HG03378 (cell line): ENCODE data around the gene LNX2.

Source experiments
- ATAC-seq: cut with Tn5 transposase; IDR thresholded peaks from one replicate; pipeline ENCODE4 v1.9.1; 2021; ENCODE audit warnings: mild to moderate bottlenecking, moderate library complexity; ENCODE audit not compliant: unreplicated experiment

LNX2 gene

DNA sequence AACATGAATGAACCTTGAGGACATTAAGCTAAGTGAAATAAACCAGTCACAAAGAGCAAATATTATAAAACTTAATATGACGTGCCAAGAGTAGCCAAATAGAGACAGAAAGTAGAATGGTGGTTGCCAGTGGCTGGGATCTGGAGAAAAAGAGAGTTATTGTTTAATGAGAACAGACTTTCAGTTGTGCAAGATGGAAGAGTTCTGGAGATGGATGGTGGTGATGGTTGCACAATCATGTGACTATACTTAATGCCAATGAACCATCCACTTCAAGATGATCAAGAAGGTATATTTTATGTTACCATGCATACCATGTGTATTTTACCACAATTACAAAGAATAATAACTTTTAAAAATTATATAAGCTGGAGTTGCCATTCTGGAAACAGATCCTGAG lies 104.2 kb downstream of the LNX2 start:
- ATAC-seq = no peak

DNA sequence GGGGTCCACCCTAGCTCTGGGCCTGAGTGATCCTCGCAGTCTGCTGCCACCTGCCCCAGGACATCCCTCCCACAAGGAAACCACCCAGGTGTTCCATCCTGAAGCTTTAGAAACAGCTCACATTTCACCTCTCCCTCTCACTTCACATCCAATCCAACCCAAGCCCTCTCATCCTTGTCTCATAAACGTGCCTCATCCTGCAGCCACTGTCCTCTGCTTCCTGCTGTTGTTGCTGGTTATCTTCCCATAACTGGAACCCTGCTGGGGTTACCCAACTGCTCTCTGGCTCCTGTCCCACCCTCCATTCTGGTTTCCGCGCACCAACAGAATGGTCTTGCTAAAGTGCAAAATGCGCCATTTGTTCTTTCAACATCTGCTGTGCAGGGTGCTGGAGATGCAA lies 110.2 kb downstream of the LNX2 start:
- ATAC-seq = no peak

DNA sequence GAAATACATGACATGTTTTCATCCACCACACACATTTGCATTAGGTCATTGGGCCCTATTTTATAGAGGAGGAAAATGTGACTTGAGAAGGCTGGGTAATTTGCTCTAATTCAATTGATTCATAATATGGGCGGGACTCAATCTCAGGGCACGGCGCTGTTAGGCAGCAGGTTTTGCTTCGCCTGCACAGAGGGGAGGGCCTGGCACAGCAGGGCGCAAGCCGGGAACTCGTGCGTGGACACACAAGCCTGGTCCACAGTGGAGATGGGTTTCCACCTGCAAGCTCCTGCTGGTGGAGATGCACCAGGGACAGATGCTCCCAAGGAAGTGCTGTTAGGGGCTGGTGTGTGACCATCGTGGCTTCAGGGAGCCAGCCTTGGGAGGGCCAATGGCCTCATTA lies 111.5 kb downstream of the LNX2 start:
- ATAC-seq = no peak

DNA sequence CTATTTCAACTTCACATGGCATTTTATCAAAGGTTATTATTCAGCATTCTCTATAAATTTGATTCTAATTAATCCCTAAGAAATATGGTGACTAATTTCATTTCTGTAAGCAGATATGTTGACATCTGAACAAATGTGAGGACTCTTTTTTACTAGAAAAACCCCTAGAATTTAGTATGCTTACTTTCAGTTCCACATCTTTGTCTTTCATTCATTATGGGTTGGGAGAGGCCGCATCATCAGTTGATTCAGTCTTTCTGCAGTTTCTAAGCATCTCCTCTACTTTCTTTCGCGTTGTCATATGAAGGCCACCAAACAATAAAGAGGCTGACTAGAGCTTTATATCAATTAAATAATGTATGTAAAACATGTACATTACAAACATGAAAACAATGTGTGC lies 114.5 kb downstream of the LNX2 start:
- ATAC-seq = no peak

DNA sequence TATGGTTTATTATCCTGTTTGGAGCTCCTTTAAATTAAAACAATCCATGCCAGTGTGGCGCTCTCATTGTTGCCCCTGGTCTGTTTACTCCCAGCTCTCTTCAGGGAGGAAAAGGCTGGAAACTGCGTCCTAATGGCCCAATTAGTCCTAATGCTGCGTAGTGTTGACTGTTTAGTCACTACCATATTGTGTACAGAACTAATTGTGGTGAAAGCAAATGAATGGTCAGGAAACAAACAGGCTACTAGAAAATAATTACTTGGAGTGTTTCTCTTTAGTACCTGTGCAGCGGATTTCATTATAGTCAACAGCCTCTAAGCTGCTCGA lies 115.5 kb downstream of the LNX2 start:
- ATAC-seq = no peak

DNA sequence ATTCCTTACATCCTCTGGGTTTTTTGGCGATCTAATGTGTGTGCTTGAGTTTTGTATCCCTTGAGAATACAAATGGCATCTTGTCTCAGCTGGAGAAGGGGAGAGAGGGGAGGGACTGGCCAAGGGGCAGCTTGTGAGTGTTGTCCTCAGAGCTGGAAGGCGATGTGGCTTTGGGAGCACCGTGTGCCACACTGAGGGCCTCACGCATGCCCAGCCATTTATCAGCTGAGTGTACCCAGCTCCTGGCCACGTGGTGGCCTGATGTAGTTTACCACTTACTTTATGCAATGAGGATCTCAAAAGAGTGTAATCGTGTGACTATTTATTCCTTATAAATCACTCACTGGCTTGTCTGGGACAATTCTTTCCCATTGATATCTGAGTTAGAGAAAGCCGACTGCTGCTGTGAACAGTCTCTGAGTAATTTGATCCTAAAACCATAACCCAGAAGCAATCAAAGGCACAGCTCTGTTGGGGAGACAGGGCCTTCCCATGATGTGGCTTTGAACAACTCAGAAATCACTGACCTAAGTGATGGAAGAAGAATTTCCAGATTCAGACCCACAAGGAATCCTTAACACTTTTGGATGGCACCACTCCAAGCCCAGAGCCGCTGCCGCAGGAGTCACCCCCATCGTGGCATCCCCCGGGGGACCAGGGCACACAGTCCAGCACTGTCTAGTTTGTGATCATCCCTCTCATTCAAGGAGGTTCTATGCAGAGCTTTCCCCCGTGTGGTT lies 116.0 kb downstream of the LNX2 start:
- no peak for ATAC-seq

DNA sequence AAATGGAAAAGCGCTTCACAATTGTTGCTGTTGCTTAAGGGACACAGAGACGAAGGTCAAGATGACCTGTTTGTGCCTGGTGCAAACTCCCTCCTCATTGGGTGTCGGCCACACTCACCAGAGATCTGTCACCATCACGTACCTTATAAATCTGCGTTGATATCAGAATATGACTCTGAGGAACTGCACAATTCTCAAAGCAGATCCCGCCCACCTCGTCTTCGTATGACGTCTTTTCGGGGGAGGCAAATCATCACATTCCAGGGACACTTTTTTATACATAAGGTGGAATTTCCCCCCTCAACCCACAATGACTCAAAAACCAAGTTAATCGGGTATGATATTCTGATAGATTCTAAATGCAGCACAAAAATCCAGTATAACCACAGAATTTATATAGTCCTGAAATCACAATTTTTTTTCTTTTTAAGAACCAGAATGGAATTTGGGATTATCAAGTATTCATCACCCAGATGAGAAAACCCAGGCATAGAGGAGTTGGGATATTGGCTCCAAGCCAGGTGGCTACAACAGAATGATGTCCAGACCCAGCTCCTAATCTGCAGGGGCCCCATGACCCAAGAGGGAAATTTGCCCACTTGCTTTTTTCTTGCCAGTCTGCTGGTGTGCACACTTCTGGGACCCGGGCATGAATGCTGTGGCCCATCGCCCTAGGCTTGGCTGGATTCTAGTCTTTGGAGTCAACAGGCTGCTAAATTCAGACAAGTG lies 119.4 kb downstream of the LNX2 start:
- ATAC-seq = no peak

DNA sequence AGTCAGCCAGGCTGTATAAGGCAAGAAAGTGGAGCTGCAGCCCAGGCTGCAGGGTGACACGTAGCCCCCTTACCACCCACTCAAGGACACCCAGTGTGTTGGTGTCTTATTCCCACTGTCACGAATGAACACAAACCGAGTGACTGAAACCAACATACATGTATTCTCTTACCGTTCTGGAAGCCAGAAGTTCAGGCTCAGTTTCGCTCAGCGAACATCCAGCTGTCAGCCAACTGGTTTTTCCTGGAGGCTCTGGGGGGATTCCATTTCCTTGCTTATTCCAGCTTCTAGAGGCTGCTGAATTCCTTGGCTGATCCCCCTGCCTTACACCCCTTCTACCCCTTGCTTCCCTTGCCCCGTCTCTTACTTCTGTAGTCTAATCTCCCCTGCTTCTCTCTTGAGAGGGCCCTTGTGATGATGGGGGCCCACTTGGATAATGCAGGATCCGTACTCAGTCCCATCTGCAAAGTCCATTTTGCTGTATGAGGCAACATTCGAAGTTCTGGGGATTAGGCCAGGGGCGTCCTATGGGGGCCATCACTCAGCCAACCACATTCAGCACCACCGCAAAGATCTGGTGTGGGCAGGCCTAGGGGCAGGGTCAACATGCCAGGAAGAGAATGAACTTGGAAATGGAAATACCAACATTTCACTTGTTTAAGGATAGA lies 122.6 kb downstream of the LNX2 start:
- ATAC-seq = no peak

DNA sequence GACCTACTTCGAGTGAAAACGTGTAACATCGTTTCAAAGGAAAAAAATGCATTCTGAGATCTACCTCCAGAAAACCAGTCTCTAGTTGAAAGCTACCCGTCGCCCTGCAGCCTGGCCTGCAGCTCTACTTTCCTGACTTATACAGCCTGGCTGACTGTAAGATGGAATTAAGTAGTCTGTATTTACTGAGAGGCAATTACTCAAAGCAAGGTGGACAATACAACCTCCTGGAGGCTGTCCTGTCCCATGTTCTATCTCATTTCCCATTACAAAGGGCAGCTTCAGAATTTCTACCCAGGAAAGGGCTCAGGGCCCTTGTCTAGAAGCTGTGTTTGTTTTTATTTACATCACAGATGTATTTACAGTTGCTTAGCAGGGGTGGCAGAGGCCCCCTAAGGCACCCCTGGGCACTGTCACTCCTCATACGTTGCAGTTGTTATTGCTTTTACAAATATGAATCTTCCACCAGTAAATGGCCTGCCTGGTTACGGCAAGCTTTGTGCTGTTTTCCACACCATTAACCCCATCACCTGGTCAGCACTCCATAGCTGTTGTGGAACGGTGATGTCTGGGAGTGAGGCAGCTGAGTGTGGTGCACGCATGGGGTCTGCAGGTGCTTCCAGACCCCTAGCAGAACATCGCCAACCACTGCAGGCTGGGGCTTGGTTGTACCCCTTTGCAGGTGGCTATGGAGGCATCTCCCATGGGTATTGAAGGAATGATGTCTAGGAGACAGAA lies 123.6 kb downstream of the LNX2 start:
- no peak for ATAC-seq

DNA sequence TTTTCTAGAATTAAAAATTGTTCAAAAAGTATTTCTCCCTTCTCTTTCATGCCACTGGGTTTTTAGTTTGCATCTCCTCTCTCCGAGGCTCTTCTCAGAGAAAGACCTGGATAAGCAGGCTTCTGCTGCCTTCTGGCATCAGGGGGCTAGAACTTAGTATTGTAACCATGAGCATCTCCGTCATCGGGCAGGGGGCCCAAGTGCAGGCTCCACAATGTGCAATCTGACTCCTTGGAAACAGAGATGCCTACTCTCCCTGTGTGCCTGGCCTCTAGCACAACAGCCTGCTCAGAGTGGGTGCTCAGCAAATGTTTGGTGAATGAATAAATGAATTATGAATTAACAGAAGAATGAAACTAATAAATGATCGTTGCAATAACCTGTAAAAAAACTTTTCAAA lies 124.3 kb downstream of the LNX2 start:
- ATAC-seq = no peak
